Heart right ventricle (tissue), 16 donors: Measurements from ENCODE around the gene TAB2. TPM values are rescaled to one million over a fixed set of nuclear protein-coding genes. Genes with fewer than 3 reads are reported as not detected.

Experiments
- ATAC-seq, 8 donors: fragments of 200-7000 bp; cut with Tn5 transposase; one replicate each; pipeline ENCODE4 v1.9.1; 2020; ENCODE audit warnings: mild to moderate bottlenecking in 8 of 8, moderate library complexity in 8 of 8, moderate number of reproducible peaks in 1 of 8
- DNase-seq, 2 donors: peaks; one replicate each; pipeline ENCODE4 v3.0.0-alpha.2; 2020
- H3K27ac ChIP-seq, 10 donors: fragments of 200-600 bp; sonication (generic) in 2 of 10; one replicate each; pipeline versions ENCODE4 v1.5.0 to v1.8.0; 2020 to 2022; ENCODE audit warnings: mild to moderate bottlenecking in 3 of 10
- H3K27me3 ChIP-seq, 7 donors: fragments of 200-600 bp; one replicate each; pipeline ENCODE4 v1.8.0; 2021 to 2022; ENCODE audit warnings: mild to moderate bottlenecking in 2 of 7
- H3K36me3 ChIP-seq, 9 donors: fragments of 200-600 bp; sonication (generic) in 1 of 9; one replicate each; pipeline versions ENCODE4 v1.5.0 to v1.8.0; 2020 to 2022; ENCODE audit warnings: mild to moderate bottlenecking in 2 of 9
- H3K4me1 ChIP-seq, 9 donors: fragments of 200-600 bp; sonication (generic) in 1 of 9; one replicate each; pipeline versions ENCODE4 v1.5.0 to v1.8.0; 2020 to 2022; ENCODE audit warnings: mild to moderate bottlenecking in 4 of 9
- H3K4me3 ChIP-seq, 10 donors: fragments of 200-600 bp; sonication (generic) in 2 of 10; one replicate each; pipeline versions ENCODE4 v1.5.0 to v1.8.0; 2020 to 2022; ENCODE audit warnings: mild to moderate bottlenecking in 7 of 10, moderate library complexity in 2 of 10
- H3K9me3 ChIP-seq, 11 donors: fragments of 200-600 bp in 10 of 11; sonication (generic) in 2 of 11; one replicate each; pipeline versions ENCODE4 v1.5.0 to v1.8.0; 2013 to 2022; ENCODE audit warnings: mild to moderate bottlenecking in 2 of 11, control low read depth in 1 of 11, moderate library complexity in 1 of 11
- WGBS, 2 donors: extraction: QIAGEN DNeasy Blood & Tissue Kit; methylation state at CpG; one replicate each; pipeline ENCODE4 v1.1.7; 2013; ENCODE audit warnings: inconsistent platforms in 1 of 2; 5-methylcytosine and 5-hydroxymethylcytosine counted together
- intact Hi-C, 10 donors: fragments of 100-400 bp; cut with DNase I; formaldehyde crosslinking; loops; one replicate each; pipeline versions ENCODE4 v1.11.1 to v1.14.2; 2022
- polyA plus RNA-seq, 2 donors: library from polyadenylated mRNA; stranded (reverse); fragments of 200-250 nt; gene quantifications; one replicate each; pipeline ENCODE4 v1.2.3, GENCODE V29; 2013
- total RNA-seq, 10 donors: library from RNA; stranded (reverse); fragmentation: NEBNext Ultra II Directional in 3 of 10; extraction: Animal tissue kit (Norgen Biotek cat#: 25700) in 3 of 10; gene quantifications; one replicate each; pipeline versions ENCODE4 v1.2.1 to v1.2.4, GENCODE V29; 2021 to 2023
- TF ChIP-seq, protein P1 (sequence below), 9 donors: fragments of 200-600 bp; sonication (generic) in 2 of 9; IDR thresholded peaks; one replicate each; pipeline versions ENCODE4 v1.5.0 to v1.8.0; 2021 to 2022; ENCODE audit warnings: antibody characterized with exemption in 9 of 9, mild to moderate bottlenecking in 5 of 9, moderate library complexity in 1 of 9
- donor health status: Arrhythmogenic right ventricular cardiomyopathy.
- donor health status: ischemic (EF 13 %, LVEDD 7.1; RV severe dilation, severe dysfunction).
- donor health status: healthy with polysubstance abuse.
- donor health status: DM: no; HTN: yes; CAD: no.
- donor health status: DM: no; HTN: no; CAD: no.
- donor health status: ischemic (EF 25% LVEDD 6.9; RV normal size, moderate dysfunction).
- donor health status: ischemic (EF 25% LVEDD 5.7; RV mildly dilated, moderate dysfunction).
- donor health status: healthy.
- donor health status: DM: yes; HTN: yes; CAD: no.
- donor health status: Ischemic cardiomyopathy.
- donor health status: ischemic (EF 35%, LVEDD 5.7; RV mildly dilated, moderate dysfunction).
- donor health status: nonischemic (EF 11% LVEDD 7.7; RV severe dilation, severe dysfunction).
- donor health status: DM: yes; HTN: yes; CAD: no.
- donor health status: PGD.
- donor health status: ischemic (EF 29% LVEDD 5.4; RV normal size, mild dysfunction).
- donor health status: nonischemic (EF 23%, LVEDD 6.1; RV moderate dilation, normal function).

TAB2 gene
- total and polyA plus RNA-seq, 12 donors: 13.6 to 72.5 (median 54.3) TPM

DNA sequence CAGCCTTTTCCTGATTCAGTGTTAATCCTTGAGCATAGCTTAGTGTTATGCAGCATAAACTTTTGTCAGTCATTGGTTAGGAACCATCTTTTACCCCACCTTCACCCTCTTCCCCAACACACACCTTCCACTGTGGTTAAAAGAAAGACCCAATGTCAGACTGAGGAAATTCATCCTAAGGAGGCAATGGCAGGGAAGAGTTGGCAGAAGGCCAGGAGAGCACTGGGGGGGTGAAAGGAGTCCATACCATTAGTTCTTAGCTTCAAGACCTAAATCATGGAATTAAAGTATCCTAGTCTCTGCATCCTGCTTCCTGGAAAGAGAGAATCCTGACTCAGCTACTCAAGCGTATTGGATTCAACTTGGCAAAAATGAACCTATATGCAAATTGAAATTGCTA lies 16.9 kb upstream of the TAB2 start:
- Histone ChIP-seq H3K27me3 (no peaks in the 10 kb centered on the region), H3K4me3 (no peak overlapping the region), H3K4me1 (no peaks in the 10 kb centered on the region), H3K27ac (no peak overlapping the region), H3K9me3 (no peaks in the 10 kb centered on the region), H3K36me3 (no peaks in the 10 kb centered on the region)
- TF ChIP-seq, protein P1, sequence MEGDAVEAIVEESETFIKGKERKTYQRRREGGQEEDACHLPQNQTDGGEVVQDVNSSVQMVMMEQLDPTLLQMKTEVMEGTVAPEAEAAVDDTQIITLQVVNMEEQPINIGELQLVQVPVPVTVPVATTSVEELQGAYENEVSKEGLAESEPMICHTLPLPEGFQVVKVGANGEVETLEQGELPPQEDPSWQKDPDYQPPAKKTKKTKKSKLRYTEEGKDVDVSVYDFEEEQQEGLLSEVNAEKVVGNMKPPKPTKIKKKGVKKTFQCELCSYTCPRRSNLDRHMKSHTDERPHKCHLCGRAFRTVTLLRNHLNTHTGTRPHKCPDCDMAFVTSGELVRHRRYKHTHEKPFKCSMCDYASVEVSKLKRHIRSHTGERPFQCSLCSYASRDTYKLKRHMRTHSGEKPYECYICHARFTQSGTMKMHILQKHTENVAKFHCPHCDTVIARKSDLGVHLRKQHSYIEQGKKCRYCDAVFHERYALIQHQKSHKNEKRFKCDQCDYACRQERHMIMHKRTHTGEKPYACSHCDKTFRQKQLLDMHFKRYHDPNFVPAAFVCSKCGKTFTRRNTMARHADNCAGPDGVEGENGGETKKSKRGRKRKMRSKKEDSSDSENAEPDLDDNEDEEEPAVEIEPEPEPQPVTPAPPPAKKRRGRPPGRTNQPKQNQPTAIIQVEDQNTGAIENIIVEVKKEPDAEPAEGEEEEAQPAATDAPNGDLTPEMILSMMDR (IDR thresholded peaks at IDR 0.05): no peak
- intact Hi-C loops: no loop called here
- WGBS, 2 donors: 97 to 98% methylated on average over 1 of the region's 1 CpG
- no peak for ATAC-seq
- no peak for DNase-seq

GRCh38 chr6:149302723-149303122 lies 14.8 kb upstream of the TAB2 start:
- TF ChIP-seq, protein P1 (IDR thresholded peaks at IDR 0.05): no peak
- intact Hi-C loops: no loop called here
- WGBS, 2 donors: 84 to 88% methylated on average over 3 of the region's 3 CpGs
- ATAC-seq (no peak), DNase-seq (no peak)
- no peaks in the 10 kb centered on the region for H3K36me3 ChIP-seq
- no peaks in the 10 kb centered on the region for H3K9me3 ChIP-seq
- peaks cover 0 to 3% (median 0%) of the 10 kb centered on the region in 9 donors for H3K4me1 ChIP-seq
- no peak overlapping the region for H3K4me3 ChIP-seq
- no peak overlapping the region for H3K27ac ChIP-seq
- H3K27me3 ChIP-seq: no peaks in the 10 kb centered on the region

- Histone ChIP-seq H3K27me3 (no peaks in the 10 kb centered on the region), H3K36me3 (no peaks in the 10 kb centered on the region), H3K9me3 (no peaks in the 10 kb centered on the region), H3K27ac (no peak overlapping the region), H3K4me1 (peaks cover 0 to 3% (median 0%) of the 10 kb centered on the region in 9 donors), H3K4me3 (no peak overlapping the region)
- TF ChIP-seq, protein P1 (IDR thresholded peaks at IDR 0.05): no peak
- ATAC-seq: no peak
- DNase-seq: no peak
- intact Hi-C loops: no loop called here
- WGBS, 2 donors: 86 to 92% methylated on average over 1 of the region's 1 CpG
Observed at GRCh38 chr6:149303468-149303867, 14.0 kb upstream of the TAB2 start.

DNA sequence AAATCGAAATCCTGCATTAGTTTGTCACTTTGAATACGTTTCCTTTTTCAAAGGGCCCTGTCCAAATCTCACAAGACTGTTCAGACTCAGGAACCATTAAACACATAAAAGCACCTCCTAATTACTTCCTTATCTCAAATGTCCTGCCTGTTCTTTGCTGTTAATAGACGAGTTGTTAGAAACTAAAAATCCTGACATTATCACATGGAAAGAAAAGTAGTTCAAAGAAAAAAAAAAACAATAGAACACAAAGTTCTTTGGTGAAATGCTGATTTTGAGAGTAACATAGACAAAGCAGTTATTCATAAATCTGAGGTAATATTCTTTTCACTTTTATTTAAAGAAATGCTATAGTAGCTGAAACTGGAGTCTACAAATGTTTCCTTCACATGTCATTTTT lies 12.1 kb upstream of the TAB2 start:
- Histone ChIP-seq H3K27me3 (no peaks in the 10 kb centered on the region), H3K4me1 (peaks cover 0 to 3% (median 0%) of the 10 kb centered on the region in 9 donors), H3K9me3 (no peaks in the 10 kb centered on the region), H3K4me3 (no peak overlapping the region), H3K27ac (no peak overlapping the region), H3K36me3 (no peaks in the 10 kb centered on the region)
- TF ChIP-seq, protein P1 (IDR thresholded peaks at IDR 0.05): no peak
- DNase-seq: no peak
- intact Hi-C loops: no loop called here
- WGBS, 2 donors: 35 to 37% methylated on average over 3 of the region's 3 CpGs
- no peak for ATAC-seq
